Endothelial cell of umbilical vein (primary cell): Measurements from ENCODE around the gene EHMT1. TPM values are rescaled to one million over a fixed set of nuclear protein-coding genes. Genes with fewer than 3 reads are reported as not detected.

Source experiments
- BruUV-seq: library from RNA; stranded (reverse); fragments of 400-500 nt; replicated peaks from 2 replicates; lab custom pipeline; 2021; lab: Mats Ljungman, UMichigan
- CTCF ChIA-PET: fragments of 300-600, 350-600 bp; sonication (Branson Sonifier 250); formaldehyde crosslinking; loops from one replicate; lab custom pipeline; 2021; ENCODE audit warnings: antibody characterized with exemption, inconsistent platforms; lab: Charles Lee
- POLR2A ChIA-PET: fragments of 300-600, 350-600 bp; sonication (Branson Sonifier 250); formaldehyde crosslinking; loops from one replicate; lab custom pipeline; 2021; ENCODE audit warnings: antibody characterized with exemption, inconsistent platforms; lab: Charles Lee
- DNase-seq: peaks from one replicate; pipeline ENCODE4 v3.0.0-alpha.2; 2011; ENCODE audit warnings: low read depth, low spot score
- FAIRE-seq: peaks from 2 replicates; lab custom pipeline; 2011; peaks lifted over from hg19 to GRCh38; lab: Jason Lieb, UNC
- H2AFZ ChIP-seq: 2 replicates; pipeline ENCODE4 v1.6.0; 2012; ENCODE audit warnings: low read depth, low read length, control low read depth, inconsistent platforms
- H3K27ac ChIP-seq: 2 replicates; pipeline ENCODE4 v1.5.1; 2011; ENCODE audit warnings: low read depth, mild to moderate bottlenecking, control low read depth, low read length, moderate library complexity; ENCODE audit not compliant: insufficient read depth
- H3K27me3 ChIP-seq, 2 experiments: 2 replicates each; pipeline versions ENCODE4 v1.6.0 to v1.6.1; 2011; ENCODE audit warnings: low read length in 2 of 2, mixed read lengths in 1 of 2; ENCODE audit not compliant: control insufficient read depth in 2 of 2, insufficient read depth in 2 of 2
- H3K36me3 ChIP-seq, 2 experiments: 2 replicates in 1 of 2; 3 replicates in 1 of 2; pipeline ENCODE4 v1.5.1; 2011; ENCODE audit warnings: low read length in 2 of 2, mild to moderate bottlenecking in 1 of 2, moderate library complexity in 1 of 2; ENCODE audit not compliant: control insufficient read depth in 2 of 2, insufficient read depth in 2 of 2; ENCODE audit errors: extremely low read depth in 1 of 2
- H3K4me1 ChIP-seq: 3 replicates; pipeline ENCODE4 v1.5.1; 2011; ENCODE audit warnings: mild to moderate bottlenecking, low read length; ENCODE audit not compliant: control insufficient read depth, insufficient read depth; ENCODE audit errors: extremely low read depth
- H3K4me2 ChIP-seq: 2 replicates; pipeline ENCODE4 v1.6.1; 2011; ENCODE audit warnings: low read length, control low read depth, mixed read lengths; ENCODE audit not compliant: insufficient read depth
- H3K4me3 ChIP-seq, 3 experiments: fragments of 200-600 bp in 1 of 3; sonication (generic), shearing (Covaris generic) in 1 of 3; replicated peaks in 1 of 3; 2 replicates each; pipeline ENCODE4 v1.5.1; 2011 to 2016; ENCODE audit warnings: control low read depth in 3 of 3, low read length in 3 of 3, mild to moderate bottlenecking in 2 of 3, inconsistent platforms in 1 of 3, low read depth in 1 of 3, moderate library complexity in 1 of 3; ENCODE audit not compliant: insufficient read depth in 1 of 3
- H3K79me2 ChIP-seq: 2 replicates; pipeline ENCODE4 v1.6.0; 2012; ENCODE audit warnings: low read length, inconsistent platforms; ENCODE audit not compliant: control insufficient read depth, insufficient read depth
- H3K9ac ChIP-seq: replicated peaks from 2 replicates; pipeline ENCODE3; 2011; ENCODE audit warnings: low read length, control low read depth; ENCODE audit not compliant: insufficient read depth; ENCODE audit errors: extremely low read depth
- H3K9me1 ChIP-seq: replicated peaks from 3 replicates; pipeline ENCODE4 v1.6.0; 2011; ENCODE audit warnings: mild to moderate bottlenecking, low read length; ENCODE audit not compliant: control insufficient read depth, insufficient read depth; ENCODE audit errors: extremely low read depth
- H3K9me3 ChIP-seq: replicated peaks from 2 replicates; pipeline ENCODE4 v1.5.1; 2012; ENCODE audit warnings: low read length, inconsistent platforms; ENCODE audit not compliant: control insufficient read depth, insufficient read depth
- H4K20me1 ChIP-seq: replicated peaks from 2 replicates; pipeline ENCODE3; 2011; ENCODE audit warnings: mild to moderate bottlenecking, low read length; ENCODE audit not compliant: control insufficient read depth, insufficient read depth; ENCODE audit errors: extremely low read depth
- CTCF ChIP-seq, 2 donors: IDR thresholded peaks; 1 replicate in 1 of 2; 2 replicates in 1 of 2; pipeline ENCODE4 v1.5.1; 2011; ENCODE audit warnings: low read length in 2 of 2, mild to moderate bottlenecking in 2 of 2, moderate library complexity in 2 of 2, control low read depth in 1 of 2, inconsistent platforms in 1 of 2, low read depth in 1 of 2; ENCODE audit not compliant: insufficient read depth in 1 of 2; ENCODE audit errors: extremely low read depth in 1 of 2
- EZH2 ChIP-seq: IDR thresholded peaks from 2 replicates; pipeline ENCODE4 v1.6.1; 2012; ENCODE audit warnings: borderline replicate concordance, low read depth, mild to moderate bottlenecking, moderate library complexity, low read length, inconsistent platforms; ENCODE audit not compliant: severe bottlenecking
- FOS ChIP-seq: IDR thresholded peaks from 2 replicates; pipeline ENCODE4 v1.6.1; 2011; ENCODE audit warnings: mild to moderate bottlenecking, low read length, moderate library complexity, borderline replicate concordance; ENCODE audit not compliant: insufficient read depth
- GATA2 ChIP-seq: IDR thresholded peaks from 2 replicates; pipeline ENCODE4 v1.7.0; 2011; ENCODE audit warnings: low read depth, mild to moderate bottlenecking, moderate library complexity, mixed read lengths, low read length; ENCODE audit not compliant: insufficient read length, insufficient read depth
- JUN ChIP-seq: IDR thresholded peaks from 2 replicates; pipeline ENCODE4 v1.6.1; 2011; ENCODE audit warnings: borderline replicate concordance, low read depth; ENCODE audit not compliant: insufficient read length, insufficient read depth
- MAX ChIP-seq: IDR thresholded peaks from 2 replicates; pipeline ENCODE4 v1.6.1; 2011; ENCODE audit not compliant: insufficient read depth, insufficient read length
- MYC ChIP-seq: IDR thresholded peaks from one replicate; pipeline ENCODE4 v1.6.1; 2011; ENCODE audit warnings: mild to moderate bottlenecking, low read depth, low read length
- POLR2A ChIP-seq: IDR thresholded peaks from 2 replicates; pipeline ENCODE4 v1.6.1; 2012; ENCODE audit warnings: low read depth, mild to moderate bottlenecking, control low read depth, low read length
- POLR2AphosphoS5 ChIP-seq: IDR thresholded peaks from 2 replicates; pipeline ENCODE4 v1.6.1; 2012; ENCODE audit warnings: low read depth, mild to moderate bottlenecking, control low read depth, low read length, moderate library complexity; ENCODE audit not compliant: insufficient read depth
- dilution Hi-C: fragments of 300-500 bp; cut with MboI; formaldehyde crosslinking; loops from one replicate; pipeline ENCODE4 v1.15.0; 2019; ENCODE audit warnings: low sequenced_read_pairs; ENCODE audit not compliant: extremely low pct_ligation_motif_present
- intact Hi-C: fragments of 100-400 bp; cut with micrococcal nuclease; formaldehyde crosslinking; loops from one replicate; pipeline ENCODE4 v1.10.0; 2022
- polyA plus RNA-seq, 4 experiments: library from polyadenylated mRNA; depleted of rRNA in 3 of 4; stranded (reverse) in 3 of 4; unstranded in 1 of 4; fragments of >200 nt; gene quantifications; 2 replicates each; pipeline versions ENCODE4 v1.2.1 to v1.2.3, GENCODE V29; 2011 to 2012; ENCODE audit warnings: missing spikeins in 1 of 4
- total RNA-seq: library from RNA; stranded (reverse); gene quantifications from 2 replicates; pipeline ENCODE4 v1.2.3, GENCODE V29; 2021

EHMT1 gene
- total and polyA plus RNA-seq, 2 donors (not counting 3 experiments of a cell fraction or from before 2014, with no cell fraction given), result 48.2 to 104 TPM

- BruUV-seq, result no TSS peak
- Histone ChIP-seq H3K9me1 (no peaks in the 10 kb centered on the region), H3K4me2 (no peak overlapping the region), H3K36me3 (peaks cover 0 to 8% of the 10 kb centered on the region in 2 experiments), H3K9ac (no peak overlapping the region), H2AFZ (no peak overlapping the region), H3K4me1 (no peaks in the 10 kb centered on the region), H3K79me2 (peaks cover 86% of the 10 kb centered on the region), H4K20me1 (no peaks in the 10 kb centered on the region), H3K4me3 (no peak overlapping the region), H3K27ac (no peak overlapping the region), H3K9me3 (no peaks in the 10 kb centered on the region), H3K27me3 (no peaks in the 10 kb centered on the region)
- TF ChIP-seq CTCF (IDR thresholded peaks at IDR 0.05; ENCODE audit: extremely low read depth in 1 of 2, insufficient read depth in 1 of 2, low read depth in 1 of 2, low read length in 2 of 2), result no peak
- TF ChIP-seq EZH2, result no peak
- TF ChIP-seq FOS, result no peak
- no peak for TF ChIP-seq MYC
- TF ChIP-seq GATA2, result no peak
- no peak for TF ChIP-seq MAX
- TF ChIP-seq POLR2AphosphoS5, result no peak
- TF ChIP-seq POLR2A, result no peak
- no peak for TF ChIP-seq JUN
- POLR2A ChIA-PET, result no interaction called here
- intact Hi-C loops (no loop called here), dilution Hi-C loops (no loop called here)
- FAIRE-seq, result no peak
- no peak for DNase-seq
- CTCF ChIA-PET, result no interaction called here
Observed at GRCh38 chr9:137639303-137640051, 20.7 kb downstream of the EHMT1 start.
